ENCODE data around the gene COQ8B. TPM values are rescaled to one million over a fixed set of nuclear protein-coding genes. Genes with fewer than 3 reads are reported as not detected.
A peak's percentile ranks its signal among the peaks of the same experiment; 100 is the strongest.
"Not testable (repeated sequence)": the region's sequence is repeated elsewhere in the genome, so short reads cannot be mapped to it uniquely, and the experiment has no call there.

The COQ8B gene
- total and polyA plus RNA-seq, 9 donors = 18.2 to 26.5 (median 23.3) TPM

GRCh38 chr19:40733149-40733548 lies 16.5 kb upstream of the COQ8B start:
- Histone ChIP-seq H3K4me3 (ENCODE audit: low read length) (no peak overlapping the region), H3K4me1 (ENCODE audit: control insufficient read depth, insufficient read depth, low read length) (no peaks in the 10 kb centered on the region), H3K27me3 (ENCODE audit: control insufficient read depth, insufficient read depth, low read length) (no peaks in the 10 kb centered on the region), H3K27ac (ENCODE audit: low read length) (no peak overlapping the region), H3K36me3 (ENCODE audit: control insufficient read depth, insufficient read depth, low read length) (peaks cover 82% of the 10 kb centered on the region), H3K9me3 (replicated peaks; ENCODE audit: control insufficient read depth, low read depth, low read length) (no peaks in the 10 kb centered on the region)
- no peak for DNase-seq
- 93% methylated on average over 8 of the region's 13 CpGs for WGBS (ENCODE audit: insufficient coverage)

DNA sequence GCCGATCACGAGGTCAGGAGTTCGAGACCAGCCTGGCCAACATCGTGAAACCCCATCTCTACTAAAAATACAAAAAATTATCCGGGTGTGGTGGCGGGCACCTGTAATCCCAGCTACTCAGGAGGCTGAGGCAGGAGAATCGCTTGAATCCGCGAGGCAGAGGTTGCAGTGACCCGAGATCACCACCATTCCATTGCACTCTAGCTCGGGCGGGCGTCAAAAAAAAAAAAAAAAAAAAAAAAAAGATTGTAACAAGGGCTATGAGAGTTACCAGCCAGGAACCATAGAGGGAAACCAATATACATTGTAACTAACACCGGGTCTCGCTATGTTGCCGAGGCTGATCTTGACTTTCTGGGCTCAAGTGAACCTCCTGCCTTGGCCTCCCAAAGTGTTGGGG lies 15.6 kb upstream of the COQ8B start:
- peaks cover 83% of the 10 kb centered on the region for H3K36me3 ChIP-seq (ENCODE audit: control insufficient read depth, insufficient read depth, low read length)
- H3K9me3 ChIP-seq (replicated peaks; ENCODE audit: control insufficient read depth, low read depth, low read length); H3K27ac ChIP-seq (ENCODE audit: low read length); DNase-seq; H3K4me3 ChIP-seq (ENCODE audit: low read length); H3K27me3 ChIP-seq (ENCODE audit: control insufficient read depth, insufficient read depth, low read length); H3K4me1 ChIP-seq (ENCODE audit: control insufficient read depth, insufficient read depth, low read length): not testable (repeated sequence)
- WGBS (ENCODE audit: insufficient coverage) = no CpG with 5 or more reads among the region's 16 CpGs

DNA sequence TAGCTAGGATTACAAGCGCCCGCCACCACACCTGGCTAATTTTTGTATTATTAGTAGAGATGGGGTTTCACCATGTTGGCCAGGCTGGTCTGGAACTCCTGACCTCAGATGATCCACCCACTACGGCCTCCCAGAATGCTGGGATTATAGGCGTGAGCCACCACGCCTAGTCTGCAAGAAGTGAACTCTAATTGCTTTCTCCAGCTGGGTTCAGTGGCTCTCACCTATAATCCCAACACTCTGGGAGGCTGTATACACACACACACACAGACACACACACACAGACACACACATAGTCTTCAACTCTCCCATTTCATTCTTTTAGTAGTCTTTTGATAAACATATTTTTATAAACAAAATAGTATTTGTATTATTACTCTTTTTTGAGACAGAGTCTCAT lies 13.4 kb upstream of the COQ8B start:
- H3K36me3 ChIP-seq (ENCODE audit: control insufficient read depth, insufficient read depth, low read length) = peaks cover 80% of the 10 kb centered on the region
- not testable (repeated sequence) for H3K27me3 ChIP-seq (ENCODE audit: control insufficient read depth, insufficient read depth, low read length); H3K27ac ChIP-seq (ENCODE audit: low read length); H3K9me3 ChIP-seq (replicated peaks; ENCODE audit: control insufficient read depth, low read depth, low read length); DNase-seq; H3K4me1 ChIP-seq (ENCODE audit: control insufficient read depth, insufficient read depth, low read length); H3K4me3 ChIP-seq (ENCODE audit: low read length)
- WGBS (ENCODE audit: insufficient coverage) = 87% methylated on average over 3 of the region's 5 CpGs

GRCh38 chr19:40726279-40726678 lies 9.6 kb upstream of the COQ8B start:
- Histone ChIP-seq H3K4me1 (ENCODE audit: control insufficient read depth, insufficient read depth, low read length) (no peaks in the 10 kb centered on the region), H3K36me3 (ENCODE audit: control insufficient read depth, insufficient read depth, low read length) (peaks cover 71% of the 10 kb centered on the region), H3K27ac (ENCODE audit: low read length) (no peak overlapping the region), H3K4me3 (ENCODE audit: low read length) (no peak overlapping the region), H3K27me3 (ENCODE audit: control insufficient read depth, insufficient read depth, low read length) (no peaks in the 10 kb centered on the region), H3K9me3 (replicated peaks; ENCODE audit: control insufficient read depth, low read depth, low read length) (no peaks in the 10 kb centered on the region)
- DNase-seq = no peak
- 95% methylated on average over 2 of the region's 4 CpGs for WGBS (ENCODE audit: insufficient coverage)

- peaks cover 59% of the 10 kb centered on the region for H3K36me3 ChIP-seq (ENCODE audit: control insufficient read depth, insufficient read depth, low read length)
- H3K4me3 ChIP-seq (ENCODE audit: low read length) = no peak overlapping the region
- no peak for DNase-seq
- H3K4me1 ChIP-seq (ENCODE audit: control insufficient read depth, insufficient read depth, low read length) = peaks cover 9% of the 10 kb centered on the region
- H3K27me3 ChIP-seq (ENCODE audit: control insufficient read depth, insufficient read depth, low read length) = no peaks in the 10 kb centered on the region
- no peaks in the 10 kb centered on the region for H3K9me3 ChIP-seq (replicated peaks; ENCODE audit: control insufficient read depth, low read depth, low read length)
- WGBS (ENCODE audit: insufficient coverage) = 90% methylated on average over 2 of the region's 3 CpGs
- no peak overlapping the region for H3K27ac ChIP-seq (ENCODE audit: low read length)
These were observed 8.2 kb upstream of the COQ8B start for GRCh38 chr19:40724855-40725254.

DNA sequence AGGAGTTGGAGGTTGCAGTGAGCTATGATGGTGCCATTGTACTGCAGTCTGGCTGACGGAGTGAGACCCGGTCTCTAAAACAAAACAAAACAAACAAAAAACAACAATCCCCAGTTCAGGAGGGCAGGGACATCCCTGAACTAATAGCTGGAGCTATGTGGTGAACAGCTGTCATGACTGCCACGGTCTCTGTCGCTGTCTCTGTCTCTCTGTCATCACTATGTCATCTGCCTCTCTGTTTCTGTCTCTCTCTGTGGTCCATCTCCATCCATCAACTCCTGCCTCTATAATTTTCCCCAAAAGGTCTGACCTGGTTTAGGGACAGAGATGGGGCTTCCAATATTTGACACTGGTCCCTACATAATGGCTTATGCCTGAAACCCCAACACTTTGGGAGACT lies 7.6 kb upstream of the COQ8B start:
- DNase-seq = no peak
- no peaks in the 10 kb centered on the region for H3K9me3 ChIP-seq (replicated peaks; ENCODE audit: control insufficient read depth, low read depth, low read length)
- H3K27ac ChIP-seq (ENCODE audit: low read length) = no peak overlapping the region
- H3K27me3 ChIP-seq (ENCODE audit: control insufficient read depth, insufficient read depth, low read length) = no peaks in the 10 kb centered on the region
- H3K4me1 ChIP-seq (ENCODE audit: control insufficient read depth, insufficient read depth, low read length) = peaks cover 13% of the 10 kb centered on the region
- H3K4me3 ChIP-seq (ENCODE audit: low read length) = no peak overlapping the region
- WGBS (ENCODE audit: insufficient coverage) = 93% methylated on average over 3 of the region's 4 CpGs
- H3K36me3 ChIP-seq (ENCODE audit: control insufficient read depth, insufficient read depth, low read length) = peaks cover 56% of the 10 kb centered on the region

- 87% methylated on average over 3 of the region's 5 CpGs for WGBS (ENCODE audit: insufficient coverage)
- Histone ChIP-seq H3K36me3 (ENCODE audit: control insufficient read depth, insufficient read depth, low read length) (peaks cover 52% of the 10 kb centered on the region), H3K27ac (ENCODE audit: low read length) (no peak overlapping the region), H3K27me3 (ENCODE audit: control insufficient read depth, insufficient read depth, low read length) (no peaks in the 10 kb centered on the region), H3K9me3 (replicated peaks; ENCODE audit: control insufficient read depth, low read depth, low read length) (no peaks in the 10 kb centered on the region), H3K4me3 (ENCODE audit: low read length) (no peak overlapping the region), H3K4me1 (ENCODE audit: control insufficient read depth, insufficient read depth, low read length) (peaks cover 19% of the 10 kb centered on the region)
- DNase-seq = no peak
These were observed 7.1 kb upstream of the COQ8B start for GRCh38 chr19:40723661-40724254.

DNA sequence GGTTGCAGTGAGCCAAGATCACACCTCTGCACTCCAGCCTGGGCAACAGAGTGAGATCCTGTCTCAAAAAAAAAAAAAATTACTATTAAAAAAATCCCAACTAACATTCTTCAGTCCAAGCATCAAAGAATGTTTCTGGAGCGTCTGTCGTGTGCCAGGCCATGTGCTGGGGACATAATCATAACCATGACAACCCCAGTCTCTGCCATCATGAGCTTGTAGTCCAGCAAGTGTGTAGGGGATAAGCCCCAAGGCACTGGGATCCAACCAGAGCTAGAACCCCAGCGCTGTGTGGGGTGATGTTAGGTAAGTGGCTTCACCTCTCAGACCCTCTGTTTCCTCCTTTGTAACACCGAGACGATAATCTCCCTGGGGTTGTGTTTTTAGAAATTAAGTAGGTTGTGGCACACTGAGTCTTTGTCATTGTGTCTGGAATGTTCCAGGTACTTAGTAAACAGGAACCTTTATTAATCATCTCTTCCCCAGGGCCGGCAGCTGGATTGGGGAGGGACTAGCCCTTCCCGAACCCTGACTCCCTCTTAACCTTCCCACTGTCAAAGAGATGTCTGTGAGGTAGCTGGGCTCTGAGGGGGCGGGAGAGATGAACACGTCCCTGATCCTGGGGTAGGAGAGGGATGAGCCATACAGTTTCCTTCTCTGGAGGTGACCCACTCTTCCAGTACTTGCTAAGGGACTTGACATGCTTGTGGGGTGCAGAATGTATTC lies 5.4 kb upstream of the COQ8B start:
- Histone ChIP-seq H3K4me3 (ENCODE audit: low read length) (no peak overlapping the region), H3K9me3 (replicated peaks; ENCODE audit: control insufficient read depth, low read depth, low read length) (no peaks in the 10 kb centered on the region), H3K27me3 (ENCODE audit: control insufficient read depth, insufficient read depth, low read length) (no peaks in the 10 kb centered on the region), H3K36me3 (ENCODE audit: control insufficient read depth, insufficient read depth, low read length) (peaks cover 41% of the 10 kb centered on the region), H3K27ac (ENCODE audit: low read length) (no peak overlapping the region), H3K4me1 (ENCODE audit: control insufficient read depth, insufficient read depth, low read length) (peaks cover 33% of the 10 kb centered on the region)
- DNase-seq = no peak
- no CpG with 5 or more reads among the region's 9 CpGs for WGBS (ENCODE audit: insufficient coverage)

DNA sequence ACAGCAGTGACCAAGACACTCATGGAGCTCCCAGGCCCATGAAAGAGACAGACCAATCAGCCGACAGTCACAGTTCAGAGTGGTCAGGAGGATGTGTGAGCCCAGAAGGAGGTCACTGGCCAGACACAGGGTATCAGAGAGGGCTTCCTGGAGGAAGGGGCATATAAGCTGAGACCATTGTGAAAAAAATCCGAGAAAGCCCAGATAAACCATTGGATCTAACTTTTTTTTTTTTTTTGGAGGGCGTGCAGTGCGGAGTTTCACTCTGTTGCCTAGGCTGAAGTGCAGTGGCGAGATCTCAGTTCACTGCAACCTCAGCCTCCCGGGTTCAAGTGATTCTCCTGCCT lies 4.4 kb upstream of the COQ8B start:
- DNase-seq = no peak
- 66% methylated on average over 6 of the region's 6 CpGs for WGBS (ENCODE audit: insufficient coverage)
- Histone ChIP-seq H3K27ac (ENCODE audit: low read length) (peak overlapping the region; percentile 83), H3K36me3 (ENCODE audit: control insufficient read depth, insufficient read depth, low read length) (peaks cover 33% of the 10 kb centered on the region), H3K4me3 (ENCODE audit: low read length) (no peak overlapping the region), H3K9me3 (replicated peaks; ENCODE audit: control insufficient read depth, low read depth, low read length) (no peaks in the 10 kb centered on the region), H3K4me1 (ENCODE audit: control insufficient read depth, insufficient read depth, low read length) (peaks cover 37% of the 10 kb centered on the region), H3K27me3 (ENCODE audit: control insufficient read depth, insufficient read depth, low read length) (no peaks in the 10 kb centered on the region)

GRCh38 chr19:40719414-40719894 lies 2.8 kb upstream of the COQ8B start:
- WGBS (ENCODE audit: insufficient coverage) = no CpG with 5 or more reads among the region's 7 CpGs
- no peak for DNase-seq
- Histone ChIP-seq H3K4me3 (ENCODE audit: low read length) (peak overlapping the region; percentile 71), H3K4me1 (ENCODE audit: control insufficient read depth, insufficient read depth, low read length) (peaks cover 51% of the 10 kb centered on the region), H3K27ac (ENCODE audit: low read length) (peak overlapping the region; percentile 38), H3K9me3 (replicated peaks; ENCODE audit: control insufficient read depth, low read depth, low read length) (no peaks in the 10 kb centered on the region), H3K27me3 (ENCODE audit: control insufficient read depth, insufficient read depth, low read length) (no peaks in the 10 kb centered on the region), H3K36me3 (ENCODE audit: control insufficient read depth, insufficient read depth, low read length) (peaks cover 22% of the 10 kb centered on the region)
